Measurements from ENCODE around the gene TNKS1BP1.

DNA sequence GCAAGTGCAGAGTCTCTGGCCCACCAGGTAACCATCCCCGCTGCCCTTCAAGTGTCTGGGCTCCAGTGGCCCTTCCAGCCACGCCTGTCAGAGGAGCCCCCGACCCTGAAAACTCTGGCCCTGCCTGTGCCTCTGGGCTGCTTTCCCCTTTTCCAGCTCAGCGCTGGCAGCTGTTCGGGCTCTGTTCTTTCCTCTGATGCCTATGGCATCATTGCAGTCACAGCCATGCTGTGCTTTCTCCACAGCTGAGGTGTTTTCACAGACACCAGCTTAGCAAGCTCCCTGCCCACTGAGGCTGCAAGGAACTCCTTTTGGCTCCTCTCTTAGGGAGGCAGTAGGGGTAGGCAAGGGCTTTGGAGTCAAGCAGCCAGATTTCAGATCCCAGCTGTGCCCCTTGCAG is 34.6 kb upstream of the TNKS1BP1 start:
- TF ChIP-seq GATA2 (IDR thresholded peaks at IDR 0.05; ENCODE audit: low read depth, low read length) = no peak
- no peak for TF ChIP-seq GATA3 (IDR thresholded peaks at IDR 0.05; ENCODE audit: low read depth, low read length)

Measured in SH-SY5Y (cell line).